ENCODE results near the gene LASP1NB.

- no peak for TF ChIP-seq YY1 (IDR thresholded peaks at IDR 0.05)
- no peak for TF ChIP-seq CTCF (IDR thresholded peaks at IDR 0.05; ENCODE audit: low read depth, low read length, missing input control)
- TF ChIP-seq JUND (IDR thresholded peaks at IDR 0.05) = no peak
- no peak for TF ChIP-seq TAF1 (conservative IDR thresholded peaks at IDR 0.05)
- TF ChIP-seq EGR1 (IDR thresholded peaks at IDR 0.05; ENCODE audit: low read depth in 2 of 2) = no peak
- TF ChIP-seq REST (IDR thresholded peaks at IDR 0.05) = no peak
- TF ChIP-seq ATF3 (IDR thresholded peaks at IDR 0.05) = no peak
- no peak for TF ChIP-seq GABPA (IDR thresholded peaks at IDR 0.05 in 1 of 2, conservative IDR thresholded peaks at IDR 0.05 in 1 of 2)
- TF ChIP-seq RXRA (IDR thresholded peaks at IDR 0.05) = no peak
- no peak for TF ChIP-seq SP1 (IDR thresholded peaks at IDR 0.05)
- TF ChIP-seq MAX (IDR thresholded peaks at IDR 0.05) = no peak
- no peak for TF ChIP-seq RAD21 (IDR thresholded peaks at IDR 0.05)
- no peak for TF ChIP-seq FOXA1 (IDR thresholded peaks at IDR 0.05)
Measured at GRCh38 chr17:38947189-38947588, 21.8 kb downstream of the LASP1NB start.
